ENCODE data around the gene SMARCD1.

DNA sequence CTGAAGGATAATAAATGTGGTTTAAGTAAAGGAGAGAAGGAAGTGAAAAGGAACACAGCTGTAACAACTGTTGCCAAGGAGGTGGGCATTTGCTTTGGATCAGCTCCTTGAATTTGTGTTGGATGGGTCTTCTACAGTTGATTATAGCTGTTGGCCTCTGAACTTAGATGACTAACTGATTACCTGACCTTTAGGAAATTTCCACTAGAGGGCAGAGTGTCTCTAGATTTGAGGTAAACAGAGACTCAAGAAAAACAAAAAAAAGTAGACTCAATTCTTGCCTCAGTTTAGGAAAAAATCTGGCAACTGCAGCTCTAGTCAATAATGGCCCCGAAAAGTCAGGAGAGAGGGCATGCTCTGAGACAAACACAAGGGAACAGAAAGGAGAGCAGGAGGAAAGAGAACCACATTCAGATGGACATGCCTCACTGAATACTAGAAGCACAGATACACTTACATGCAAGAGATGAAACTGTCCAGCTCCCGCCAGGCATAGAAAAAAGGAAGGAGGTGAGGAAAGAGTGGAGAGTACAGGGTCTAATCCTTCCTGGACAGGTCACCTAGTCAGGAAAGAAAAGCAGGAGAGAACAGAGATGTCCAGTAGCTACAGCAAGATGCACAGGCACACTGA is 47.5 kb downstream of the SMARCD1 start:
- TF ChIP-seq, protein P1, sequence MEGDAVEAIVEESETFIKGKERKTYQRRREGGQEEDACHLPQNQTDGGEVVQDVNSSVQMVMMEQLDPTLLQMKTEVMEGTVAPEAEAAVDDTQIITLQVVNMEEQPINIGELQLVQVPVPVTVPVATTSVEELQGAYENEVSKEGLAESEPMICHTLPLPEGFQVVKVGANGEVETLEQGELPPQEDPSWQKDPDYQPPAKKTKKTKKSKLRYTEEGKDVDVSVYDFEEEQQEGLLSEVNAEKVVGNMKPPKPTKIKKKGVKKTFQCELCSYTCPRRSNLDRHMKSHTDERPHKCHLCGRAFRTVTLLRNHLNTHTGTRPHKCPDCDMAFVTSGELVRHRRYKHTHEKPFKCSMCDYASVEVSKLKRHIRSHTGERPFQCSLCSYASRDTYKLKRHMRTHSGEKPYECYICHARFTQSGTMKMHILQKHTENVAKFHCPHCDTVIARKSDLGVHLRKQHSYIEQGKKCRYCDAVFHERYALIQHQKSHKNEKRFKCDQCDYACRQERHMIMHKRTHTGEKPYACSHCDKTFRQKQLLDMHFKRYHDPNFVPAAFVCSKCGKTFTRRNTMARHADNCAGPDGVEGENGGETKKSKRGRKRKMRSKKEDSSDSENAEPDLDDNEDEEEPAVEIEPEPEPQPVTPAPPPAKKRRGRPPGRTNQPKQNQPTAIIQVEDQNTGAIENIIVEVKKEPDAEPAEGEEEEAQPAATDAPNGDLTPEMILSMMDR (conservative IDR thresholded peaks at IDR 0.05; ENCODE audit: low read depth in 2 of 2): peak; percentile 64 to 84
- TF ChIP-seq EZH2 (IDR thresholded peaks at IDR 0.05; ENCODE audit: low read depth, unreplicated experiment) (no peak), EZH2phosphoT487 (IDR thresholded peaks at IDR 0.05; ENCODE audit: unreplicated experiment) (no peak), POLR2AphosphoS5 (IDR thresholded peaks at IDR 0.05; ENCODE audit: low read depth) (no peak), STAT1 (IDR thresholded peaks at IDR 0.05; ENCODE audit: unreplicated experiment) (no peak), CREB1 (CRISPR knock-in tag; IDR thresholded peaks at IDR 0.05; ENCODE audit: low read depth) (no peak), JUNB (IDR thresholded peaks at IDR 0.05; ENCODE audit: unreplicated experiment) (no peak), REST (IDR thresholded peaks at IDR 0.05; ENCODE audit: unreplicated experiment) (no peak), ZNF114 (CRISPR knock-in tag; IDR thresholded peaks at IDR 0.05) (no peak)
